Stromal cell of bone marrow (primary cell): ENCODE results near the gene PROKR1.
A peak's percentile ranks its signal among the peaks of the same experiment; 100 is the strongest.
"Not testable (repeated sequence)": the region's sequence is repeated elsewhere in the genome, so short reads cannot be mapped to it uniquely, and the experiment has no call there.

Source experiments
- DNase-seq: peaks from one replicate; pipeline ENCODE4 v3.0.0-alpha.2; 2012; ENCODE audit warnings: low read depth

Gene PROKR1

DNA sequence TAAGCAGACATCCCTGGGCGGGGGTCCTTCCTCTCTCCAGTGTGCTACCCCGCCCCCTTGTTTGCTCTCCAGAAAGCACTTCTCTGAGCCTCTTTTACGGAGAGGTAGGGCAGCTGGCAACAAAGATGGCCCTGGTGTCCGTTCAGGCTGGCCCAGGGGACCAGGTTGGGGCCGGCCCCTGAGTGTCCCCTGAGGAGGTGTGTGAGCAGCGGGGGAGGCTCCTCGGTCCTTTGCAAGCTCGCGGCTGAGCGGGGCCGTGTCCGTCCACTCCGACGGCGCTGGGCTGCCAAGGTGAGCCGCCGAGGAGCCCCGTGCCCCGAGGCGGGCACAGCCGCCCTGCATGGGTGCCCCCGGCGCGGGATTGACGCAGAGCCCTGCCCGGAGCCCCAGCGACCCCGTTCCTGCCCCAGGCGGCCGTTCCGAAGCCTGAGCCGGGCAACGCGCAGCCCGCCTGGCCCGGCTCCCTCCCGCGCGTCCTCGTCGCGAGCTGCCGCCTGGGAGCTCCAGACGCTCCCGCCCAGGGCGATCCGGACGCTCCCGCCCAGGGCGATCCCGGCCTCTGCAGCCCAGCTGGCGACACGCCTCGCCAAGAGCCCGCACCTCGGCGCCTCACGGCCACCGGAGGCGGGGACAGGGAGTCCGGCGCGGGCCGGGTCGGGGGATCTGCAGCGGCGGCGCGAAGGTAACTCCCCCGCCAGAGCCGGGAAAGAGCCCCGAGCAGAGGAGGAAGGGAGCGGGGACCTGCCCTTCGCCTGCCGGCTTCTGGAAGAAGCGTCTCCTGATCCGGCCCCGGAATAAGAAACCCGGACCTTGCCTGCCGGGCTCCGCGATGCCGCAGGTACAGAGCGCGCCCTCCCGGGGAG lies at the start of gene PROKR1:
TSS of gene PROKR1 (plus strand) at position 569 of the 863 bp plus-strand sequence. CDS start 2,243 bp downstream, outside the sequence.
- DNase-seq: no peak

DNA sequence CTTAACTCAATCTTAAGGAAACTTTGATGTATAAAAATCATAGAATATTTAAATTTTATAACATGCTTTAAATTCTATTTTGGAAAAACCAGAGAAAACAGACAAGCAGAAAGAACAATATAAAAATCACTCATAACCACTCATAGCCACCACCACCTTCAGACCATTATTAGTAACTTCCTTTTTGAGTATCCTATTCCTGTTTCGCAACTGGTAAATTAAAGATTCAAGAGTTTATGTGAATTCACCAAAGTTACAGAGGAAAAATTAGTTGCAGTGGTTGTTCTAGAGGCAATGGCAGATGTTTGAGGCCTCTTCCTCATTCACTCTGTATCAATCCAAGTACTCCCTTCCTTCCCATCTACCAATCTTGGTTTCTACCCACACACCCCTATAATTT lies 49.3 kb upstream of the PROKR1 start:
- DNase-seq: no peak

DNA sequence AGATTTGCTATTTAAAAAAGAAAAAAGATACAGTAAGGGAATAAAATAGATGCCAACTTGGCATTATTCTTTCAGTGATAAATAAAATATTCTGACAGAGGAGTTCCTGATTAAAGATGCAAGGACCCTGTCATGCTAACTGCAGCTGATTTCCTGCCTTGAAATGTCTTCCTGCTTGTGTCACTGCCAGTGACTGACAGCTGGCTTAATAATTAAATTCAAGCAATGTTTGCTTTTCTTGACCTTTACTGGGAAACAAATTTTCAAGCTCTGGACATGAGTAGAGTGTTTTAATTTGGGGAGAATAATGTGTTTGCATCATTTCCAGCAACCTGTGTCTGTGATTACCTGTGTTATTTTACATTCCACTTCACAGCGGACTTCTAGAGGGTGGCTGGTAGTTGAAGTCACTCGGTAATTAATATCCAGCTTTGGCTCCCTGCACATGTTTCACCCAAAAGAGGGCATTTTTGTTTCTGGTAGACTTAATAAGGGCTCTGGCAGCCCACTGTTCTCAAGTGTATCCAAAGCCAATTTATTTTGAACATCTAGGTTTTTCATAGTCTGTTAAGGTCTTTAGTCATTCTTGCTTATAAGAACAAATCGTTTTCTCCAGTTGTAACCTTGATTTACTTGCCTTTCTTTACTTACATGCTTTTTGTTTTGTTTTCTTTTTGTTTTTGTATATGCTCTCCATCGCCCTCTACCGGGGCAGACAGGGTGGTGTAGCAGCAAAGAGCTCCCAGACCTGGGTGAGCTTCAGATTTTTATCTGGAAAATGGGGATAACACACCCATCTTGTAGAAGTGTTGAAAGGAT lies 48.5 kb upstream of the PROKR1 start:
- DNase-seq: peak; percentile 15

DNA sequence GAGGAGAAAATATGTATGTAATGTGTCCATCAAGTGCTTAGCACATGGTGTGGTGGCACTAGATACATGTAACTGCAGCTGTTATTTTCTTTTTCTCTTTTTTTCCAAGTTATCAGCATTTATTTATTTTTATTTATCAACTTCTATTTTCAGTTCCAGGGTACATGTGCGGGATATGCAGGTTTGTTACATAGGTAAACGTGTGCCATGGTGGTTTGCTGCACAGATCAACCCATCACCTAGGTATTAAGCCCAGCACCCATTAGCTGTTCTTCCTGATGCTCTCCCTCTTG lies 47.9 kb upstream of the PROKR1 start:
- not testable (repeated sequence) for DNase-seq

DNA sequence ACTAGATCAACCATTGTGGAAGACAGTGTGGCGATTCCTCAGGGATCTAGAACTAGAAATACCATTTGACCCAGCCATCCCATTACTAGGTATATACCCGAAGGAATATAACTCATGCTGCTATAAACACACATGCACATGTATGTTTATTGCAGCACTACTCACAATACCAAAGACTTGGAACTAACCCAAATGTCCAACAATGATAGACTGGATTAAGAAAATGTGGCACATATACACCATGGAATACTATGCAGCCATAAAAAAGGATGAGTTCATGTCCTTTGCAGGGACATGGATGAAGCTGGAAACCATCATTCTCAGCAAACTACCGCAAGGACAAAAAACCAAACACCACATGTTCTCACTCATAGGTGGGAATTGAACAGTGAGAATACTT lies 42.9 kb upstream of the PROKR1 start:
- not testable (repeated sequence) for DNase-seq

DNA sequence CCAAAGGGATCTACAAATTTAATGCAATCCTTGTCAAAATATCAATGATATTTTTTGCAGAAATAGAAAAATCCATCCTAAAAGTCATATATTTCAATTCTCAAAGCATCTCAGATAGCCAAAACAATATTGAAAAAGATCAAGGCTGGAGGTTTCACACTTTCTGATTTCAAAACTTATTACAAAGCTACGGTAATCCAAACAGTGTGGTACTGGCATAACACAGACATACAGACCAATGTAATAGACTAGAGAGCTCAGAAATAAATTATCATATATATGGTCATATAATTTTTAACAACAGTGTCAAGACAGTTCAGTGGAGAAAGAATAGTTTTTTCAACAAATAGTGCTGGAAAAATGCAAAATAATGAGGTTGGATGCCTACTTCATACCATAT lies 40.3 kb upstream of the PROKR1 start:
- DNase-seq: no peak

DNA sequence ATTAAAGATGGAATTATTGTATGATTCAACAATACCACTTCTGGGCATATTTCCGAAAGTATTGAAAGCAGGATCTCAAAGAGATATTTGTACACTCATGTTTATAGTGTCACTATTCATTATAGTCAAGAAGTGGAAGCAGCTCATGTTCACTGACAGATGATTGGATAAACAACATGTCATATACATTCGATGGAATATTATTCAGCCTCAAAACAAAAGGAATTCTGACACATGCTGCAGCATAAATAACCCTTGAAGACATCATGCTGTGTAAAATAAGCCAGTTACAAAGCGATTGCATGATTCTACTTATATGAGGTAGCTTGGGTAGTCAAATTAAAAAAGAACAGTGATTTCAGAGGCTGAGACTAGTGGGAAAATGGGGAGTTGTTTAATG lies 39.3 kb upstream of the PROKR1 start:
- no peak for DNase-seq

DNA sequence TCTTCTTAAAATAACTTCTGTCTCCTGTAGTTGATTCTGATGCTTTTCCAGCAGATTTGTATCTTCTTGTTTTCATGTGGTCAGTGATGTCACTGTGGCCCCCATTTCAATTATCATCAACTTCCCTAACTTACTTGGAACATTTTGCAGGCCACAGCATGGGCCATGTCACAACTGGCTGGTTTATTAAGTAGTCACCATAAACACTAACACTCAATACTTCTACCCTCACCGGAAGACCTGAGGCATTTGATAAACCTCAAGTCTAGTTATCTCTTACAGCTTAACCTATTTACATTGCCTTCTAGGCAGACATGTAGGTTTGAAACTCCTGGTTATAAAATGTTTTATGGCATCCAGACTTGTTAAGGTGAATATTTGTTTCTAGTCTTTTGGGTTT lies 37.4 kb upstream of the PROKR1 start:
- DNase-seq: no peak

DNA sequence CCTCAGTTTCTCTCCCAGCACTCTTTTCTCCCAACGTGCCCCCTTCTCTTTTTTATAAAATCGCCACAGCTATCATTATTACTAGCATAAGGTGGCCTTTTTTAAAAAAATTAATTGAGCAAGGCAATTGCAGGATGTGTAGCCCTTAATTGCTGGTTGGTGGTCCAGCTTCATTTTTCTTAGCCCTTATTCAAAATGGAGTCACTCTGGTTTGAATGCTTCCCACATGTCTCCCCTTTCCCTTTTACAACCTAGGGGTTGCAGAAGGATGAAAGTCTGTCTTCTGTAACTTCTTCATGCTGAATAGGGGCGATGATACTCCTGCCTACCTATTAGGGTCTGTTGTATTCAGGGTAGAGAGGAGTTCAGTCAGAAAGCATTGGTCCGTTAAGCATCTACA lies 36.6 kb upstream of the PROKR1 start:
- DNase-seq: no peak

DNA sequence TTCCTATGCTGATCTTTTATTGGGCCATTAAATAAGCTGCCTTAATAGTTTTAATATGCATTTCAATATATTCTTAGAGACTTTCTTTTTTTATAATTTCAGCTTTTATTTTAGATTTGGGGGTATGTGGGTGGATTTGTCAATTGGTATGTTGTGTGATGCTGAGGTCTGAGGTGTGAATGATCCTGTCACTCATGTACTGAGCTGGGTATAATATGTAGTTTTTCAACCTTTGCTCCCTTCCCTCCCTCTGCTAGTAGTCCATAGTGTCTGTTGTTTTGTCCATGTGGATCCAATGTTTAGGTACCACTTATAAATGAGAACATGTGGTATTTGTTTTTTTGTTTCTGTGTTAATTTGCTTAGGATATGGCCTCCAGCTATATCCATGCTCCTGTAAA lies 35.5 kb upstream of the PROKR1 start:
- DNase-seq: no peak

DNA sequence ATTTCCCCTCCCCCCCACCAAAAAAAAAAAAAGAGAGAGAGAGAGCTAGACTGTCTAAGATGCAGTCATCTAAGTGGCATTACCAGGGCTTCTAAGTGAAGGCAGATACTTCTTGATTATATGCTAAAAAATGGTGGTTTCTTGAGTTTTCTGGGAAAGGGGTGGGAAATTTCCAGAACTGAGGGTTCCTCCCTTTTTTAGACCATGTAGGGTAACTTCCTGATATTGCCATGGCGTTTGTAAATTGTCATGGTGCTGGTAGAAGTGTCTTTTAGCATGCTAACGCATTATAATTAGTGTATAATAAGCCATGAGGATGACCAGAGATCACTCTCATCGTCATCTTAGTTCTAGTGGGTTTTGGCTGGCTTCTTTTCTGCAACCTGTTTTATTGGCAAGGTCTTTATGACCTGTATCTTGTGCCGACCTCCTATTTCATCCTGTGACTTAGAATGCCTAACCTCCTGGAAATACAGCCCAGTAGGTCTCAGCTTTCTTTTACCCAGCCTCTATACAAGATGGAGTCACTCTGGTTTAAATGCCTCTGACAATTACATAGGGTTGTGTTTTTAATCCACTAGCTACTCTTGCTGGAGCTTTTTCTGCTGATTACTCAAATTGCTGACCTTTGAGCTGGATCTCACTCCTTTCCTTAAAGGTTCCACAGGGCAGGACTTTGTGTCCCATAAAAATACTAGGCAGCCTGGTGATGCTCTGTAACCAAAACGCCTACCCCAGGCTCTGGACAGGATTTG lies 30.4 kb upstream of the PROKR1 start:
- no peak for DNase-seq

DNA sequence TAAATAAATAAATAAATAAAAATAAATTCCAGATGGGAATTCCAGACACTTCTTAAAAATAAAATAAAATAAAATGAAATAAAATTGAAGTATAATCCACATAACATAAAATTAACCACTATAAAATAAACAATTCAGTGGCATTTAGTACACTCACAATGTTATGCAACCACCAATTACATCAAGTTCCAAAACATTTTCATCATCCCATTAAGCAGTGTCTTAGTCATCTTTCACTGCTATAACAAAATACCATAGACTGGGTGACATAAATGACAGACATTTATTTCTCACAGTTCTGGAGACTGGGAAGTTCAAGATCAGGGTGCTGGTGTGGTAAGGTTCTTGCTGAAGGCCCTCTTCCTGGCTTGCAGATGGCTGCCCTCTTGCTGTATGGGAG lies 22.6 kb upstream of the PROKR1 start:
- no peak for DNase-seq

DNA sequence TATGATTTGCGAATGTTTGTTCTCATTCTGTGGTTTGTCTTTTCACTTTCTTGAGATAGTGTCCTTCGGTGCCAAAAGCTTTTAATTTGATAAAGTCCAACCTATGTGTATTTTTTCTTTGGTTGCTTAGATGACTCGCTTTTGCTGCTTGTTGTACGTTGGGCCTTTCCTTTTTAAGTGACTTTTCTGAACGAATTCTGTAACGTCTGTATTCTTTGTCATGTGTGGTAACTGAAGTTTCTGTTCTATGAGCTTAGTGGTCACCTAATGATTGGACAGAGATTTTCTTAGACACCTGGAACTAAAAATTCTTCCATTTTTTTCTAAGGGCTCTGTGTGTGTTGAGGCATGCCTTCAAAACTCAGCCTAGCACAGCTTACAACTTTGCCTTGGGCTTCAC lies 19.6 kb upstream of the PROKR1 start:
- DNase-seq: no peak

DNA sequence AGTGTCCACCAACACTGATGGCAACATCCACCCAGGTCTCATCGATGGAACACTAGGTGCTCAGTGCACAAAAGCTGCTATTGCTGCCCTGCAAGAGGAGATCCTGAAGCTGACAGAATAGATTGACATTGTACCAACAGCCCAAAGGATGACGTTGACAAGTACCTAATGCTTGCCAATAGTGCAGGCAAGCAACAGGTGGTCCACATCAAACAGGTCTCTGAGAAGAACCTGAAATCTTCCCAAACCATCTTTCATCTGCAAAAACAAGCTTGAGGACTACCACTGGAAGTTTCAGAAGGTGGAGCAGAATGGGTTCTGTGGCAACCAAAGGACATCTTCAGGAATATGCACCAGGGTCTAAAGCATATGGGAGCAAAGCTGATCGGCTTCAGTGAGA lies 15.8 kb upstream of the PROKR1 start:
- no peak for DNase-seq

DNA sequence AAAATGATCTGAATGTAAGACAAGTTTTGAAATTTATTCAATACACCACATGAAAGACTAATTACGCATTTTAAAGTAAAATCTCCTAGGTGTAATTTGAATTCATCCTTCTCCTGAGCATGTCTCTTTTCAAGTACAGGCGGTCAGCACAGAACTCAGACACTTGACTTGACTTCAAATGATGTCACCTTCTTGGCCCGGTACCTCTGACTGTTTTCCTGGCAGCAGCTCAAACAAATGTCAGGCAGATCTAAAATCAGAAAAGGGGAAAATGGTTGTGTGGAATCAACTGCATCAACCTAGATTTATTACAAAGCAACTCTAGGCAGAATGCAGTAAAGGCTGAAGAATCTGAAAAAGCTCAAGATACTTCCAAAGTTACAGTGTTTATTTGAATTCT lies 11.4 kb upstream of the PROKR1 start:
- DNase-seq: no peak

DNA sequence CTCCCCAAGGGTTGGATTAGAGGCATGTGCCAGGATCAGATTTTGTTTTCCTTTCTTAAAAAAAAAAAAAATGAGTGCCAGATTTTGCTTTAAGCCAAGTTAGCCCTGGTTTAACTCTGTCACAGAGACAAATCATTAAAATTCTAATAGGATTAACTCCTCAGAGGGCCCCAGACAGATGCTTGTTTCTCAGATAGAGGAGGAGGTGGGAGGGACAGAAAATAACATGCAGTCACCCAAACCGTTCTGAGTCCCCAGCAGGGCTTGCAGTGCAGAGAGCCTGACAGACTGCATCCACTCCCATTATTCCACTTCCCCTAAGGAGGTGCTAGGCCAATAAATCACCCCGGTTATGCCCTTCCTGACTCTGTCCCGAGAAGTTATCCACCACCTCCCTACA lies 6.3 kb upstream of the PROKR1 start:
- DNase-seq: no peak

DNA sequence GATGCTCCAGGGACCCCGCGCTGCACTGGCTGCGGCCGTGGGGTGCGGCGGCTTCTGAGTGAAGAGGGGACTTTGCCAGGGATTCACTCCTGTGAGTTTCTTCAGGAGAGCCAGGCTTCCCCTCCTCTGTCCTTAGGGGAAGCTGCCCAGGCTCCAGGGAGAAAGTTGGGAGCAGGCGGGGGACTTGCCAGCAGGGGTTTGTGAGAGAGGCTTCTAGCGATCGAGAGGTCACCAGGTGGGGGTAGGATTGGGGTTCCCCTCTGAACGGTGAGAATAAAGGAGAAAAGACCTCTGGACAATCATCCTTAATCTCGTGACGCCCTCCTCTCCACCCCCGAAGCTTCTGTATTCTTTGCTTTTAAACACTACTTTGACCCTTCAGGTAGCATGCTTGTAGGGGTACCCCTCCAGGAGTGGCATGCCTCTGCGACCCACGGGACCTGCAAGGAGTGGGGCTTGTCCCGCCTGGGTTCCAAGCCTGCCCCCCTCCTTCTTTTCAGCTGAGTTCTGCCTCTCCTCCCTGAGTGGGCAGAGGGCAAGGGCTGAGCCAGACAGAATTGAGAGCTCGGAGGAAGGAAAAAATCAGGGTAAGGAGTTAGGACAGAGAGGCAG lies 601 bp downstream of the PROKR1 start:
- no peak for DNase-seq

DNA sequence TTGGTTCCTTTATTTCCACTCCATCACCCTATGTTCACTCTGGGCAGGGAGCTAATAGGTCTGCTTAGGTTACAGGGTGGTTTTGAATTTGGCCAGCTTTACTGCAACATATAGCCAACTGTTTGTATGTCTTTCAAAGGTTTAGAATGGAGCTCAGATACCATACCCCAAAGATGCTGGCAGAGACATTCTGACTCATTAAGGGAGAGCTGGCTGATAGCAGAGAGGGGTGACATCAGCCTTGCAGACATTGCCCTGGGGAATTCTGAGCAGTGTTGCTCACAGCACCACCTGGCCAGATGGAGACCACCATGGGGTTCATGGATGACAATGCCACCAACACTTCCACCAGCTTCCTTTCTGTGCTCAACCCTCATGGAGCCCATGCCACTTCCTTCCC lies 2.1 kb downstream of the PROKR1 start:
- DNase-seq: no peak

DNA sequence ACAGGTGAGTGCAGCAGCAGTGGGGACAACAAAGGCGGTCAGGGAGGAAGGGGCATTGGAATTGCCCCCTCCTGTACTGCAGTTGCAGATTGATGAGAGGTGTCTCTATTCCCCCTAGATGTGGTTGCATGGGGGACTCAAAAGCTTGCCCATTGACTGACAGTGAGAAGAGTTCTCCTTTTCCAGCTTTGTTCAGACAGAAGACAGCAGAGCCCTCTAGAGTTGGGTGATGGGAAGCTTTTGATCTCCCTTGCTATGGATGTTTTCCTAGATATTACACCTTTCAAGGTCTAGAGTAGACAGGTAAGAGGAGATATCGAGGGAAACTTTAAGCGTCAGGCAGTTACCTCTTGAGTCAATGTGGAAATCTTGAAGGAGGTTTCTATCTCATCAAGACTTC lies 2.9 kb downstream of the PROKR1 start:
- DNase-seq: no peak

DNA sequence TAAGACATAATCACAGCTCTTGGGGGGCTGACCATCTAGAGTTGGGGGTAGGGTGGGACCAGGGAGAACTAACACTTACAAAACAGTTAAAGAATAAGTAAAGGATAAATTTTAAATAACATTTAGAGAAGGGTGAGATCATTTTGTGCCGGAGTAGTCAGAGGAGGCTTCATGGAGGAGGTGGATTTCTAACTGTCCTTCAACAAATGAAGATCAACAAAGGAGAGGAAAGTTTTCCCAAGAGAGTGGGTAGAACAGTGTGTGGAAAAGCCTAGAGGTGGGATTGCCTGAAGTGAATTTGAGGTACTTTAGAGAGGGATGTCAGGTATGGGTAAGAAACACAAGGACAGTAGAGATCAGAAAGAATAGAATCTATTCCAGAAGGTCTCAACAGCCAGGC lies 7.3 kb downstream of the PROKR1 start:
- DNase-seq: no peak

DNA sequence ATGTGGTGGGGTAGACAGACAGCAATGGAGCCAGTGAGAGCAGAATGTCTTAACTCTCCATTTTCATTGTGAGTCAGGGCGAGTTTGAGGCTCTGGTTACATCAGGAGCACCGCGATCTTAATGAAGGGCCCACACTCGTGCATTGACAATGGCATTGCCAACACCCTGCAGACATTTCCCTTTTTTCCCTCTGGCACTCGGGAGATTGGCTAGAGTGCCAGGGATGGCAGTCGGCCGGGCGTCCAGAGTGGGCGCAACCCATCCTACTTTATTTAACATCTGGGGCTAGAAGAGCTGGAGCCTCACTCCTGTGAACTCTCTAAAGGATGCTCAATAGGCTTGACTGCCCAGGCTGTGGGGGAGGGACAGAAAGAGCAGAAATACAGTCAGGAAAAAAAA lies 9.7 kb downstream of the PROKR1 start:
- no peak for DNase-seq

DNA sequence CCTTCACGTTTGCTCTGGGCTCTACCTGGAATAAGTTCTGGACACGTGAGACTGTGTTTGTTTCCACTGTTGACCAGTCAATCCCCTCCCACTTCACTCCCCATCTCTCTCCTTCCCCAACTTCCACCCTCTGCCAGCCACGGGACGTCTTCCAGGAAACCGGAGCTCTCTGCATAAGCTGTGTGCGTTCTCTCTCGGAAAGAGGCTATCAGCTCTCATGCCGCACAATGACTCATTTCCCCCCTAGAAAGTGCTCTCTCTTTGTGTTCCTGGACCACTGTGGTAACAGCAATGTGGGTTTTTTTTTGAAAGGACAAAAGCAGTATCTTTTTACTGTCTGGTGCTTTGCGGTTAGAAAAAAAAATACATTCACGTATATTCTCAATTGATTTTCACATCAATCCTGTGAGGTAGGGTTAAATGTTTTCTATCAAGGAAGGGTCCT lies 10.2 kb downstream of the PROKR1 start:
- DNase-seq: peak; percentile 44
